ENCODE measurements around the gene GREB1. TPM values are rescaled to one million over a fixed set of nuclear protein-coding genes. Genes with fewer than 3 reads are reported as not detected.

GREB1 gene
- total and polyA plus RNA-seq, 2 of the 4 experiments (the other 2 are of a cell fraction): 0.05 TPM; not detected in 1

DNA sequence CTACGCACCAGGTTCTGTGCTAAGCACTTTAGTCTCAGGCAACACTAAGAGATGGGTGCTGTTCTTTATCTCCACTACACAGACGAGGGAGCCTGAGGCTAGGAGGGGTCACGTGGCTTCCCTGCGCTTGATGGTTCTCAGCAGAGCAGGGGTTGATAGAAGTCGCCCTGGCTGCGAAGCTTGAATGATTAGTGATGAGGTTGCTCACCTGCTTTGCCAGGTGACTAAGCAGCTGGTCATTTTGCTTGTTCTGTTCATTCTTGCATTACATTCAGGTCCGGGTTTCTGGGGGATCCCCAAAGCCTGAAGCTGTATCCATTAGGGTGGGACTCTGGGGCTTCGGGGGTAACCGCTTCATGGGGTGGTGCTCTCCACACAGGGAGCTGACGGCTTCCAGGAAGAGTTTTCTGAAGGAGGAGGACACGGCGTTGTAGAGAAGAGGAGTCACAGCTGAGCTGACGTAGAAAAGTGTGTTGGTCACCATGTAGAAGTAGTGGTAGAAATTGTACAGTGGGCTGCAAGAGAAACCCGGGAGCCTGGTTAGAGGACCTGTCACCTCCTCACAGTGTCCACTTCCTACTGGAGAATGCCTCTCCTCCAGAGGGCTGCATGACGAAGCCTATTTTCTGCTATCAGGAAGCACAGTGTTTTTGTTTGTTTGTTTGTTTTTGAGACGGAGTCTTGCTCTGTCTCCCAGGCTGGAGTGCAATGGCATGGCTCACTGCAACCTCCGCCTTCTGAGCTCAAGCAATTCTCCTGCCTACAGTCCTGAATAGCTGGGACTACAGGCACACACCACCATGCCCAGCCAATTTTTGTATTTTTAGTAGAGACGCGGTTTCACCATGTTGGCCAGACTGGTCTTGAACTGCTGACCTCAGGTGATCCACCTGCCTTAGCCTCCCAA lies 124.6 kb downstream of the GREB1 start:
- POLR2A ChIA-PET (ENCODE audit: unreplicated experiment): no interaction called here
- no peak overlapping the region for H2BK20ac ChIP-seq (ENCODE audit: low read depth, low read length)
- no peak overlapping the region for H4K8ac ChIP-seq (ENCODE audit: low read depth in 2 of 2, low read length in 2 of 2)
- H3K14ac ChIP-seq (replicated peaks; ENCODE audit: low read depth, low read length): no peak overlapping the region
- H2AFZ ChIP-seq (replicated peaks; ENCODE audit: low read length, poor library complexity): no peak overlapping the region
- H3K27me3 ChIP-seq (ENCODE audit: control insufficient read depth, insufficient read depth, low read length): peaks cover 48% of the 10 kb centered on the region
- no peaks in the 10 kb centered on the region for H4K20me1 ChIP-seq (ENCODE audit: insufficient read depth, low read length)
- H3K9me3 ChIP-seq (ENCODE audit: control insufficient read depth, insufficient read depth, low read length): peaks cover 3% of the 10 kb centered on the region; the same call in 1 of the 2 replicates
- BruUV-seq (replicated peaks): no TSS peak
- no peak overlapping the region for H2BK15ac ChIP-seq (ENCODE audit: low read depth, low read length)
- no peak overlapping the region for H3K23ac ChIP-seq (ENCODE audit: low read depth, low read length)
- 60% methylated on average over 2 of the region's 19 CpGs; no CpG with 5 or more reads in 1 of the 2 experiments for WGBS, 2 experiments (ENCODE audit: extremely low coverage in 2 of 2, insufficient read length in 1 of 2)
- H2AK9ac ChIP-seq (replicated peaks; ENCODE audit: low read depth, low read length, poor library complexity): no peak overlapping the region
- H3K4me1 ChIP-seq (ENCODE audit: control insufficient read depth, insufficient read depth, low read length): peaks cover 3% of the 10 kb centered on the region; the same call in 1 of the 2 replicates
- no peaks in the 10 kb centered on the region for H3K36me3 ChIP-seq (ENCODE audit: control insufficient read depth, insufficient read depth, low read length)
- H3K18ac ChIP-seq (ENCODE audit: low read depth, low read length): no peak overlapping the region
- H3K4me2 ChIP-seq (ENCODE audit: low read depth, low read length): no peak overlapping the region
- no peak overlapping the region for H2BK120ac ChIP-seq (ENCODE audit: low read depth, low read length)
- TF ChIP-seq CEBPB (IDR thresholded peaks at IDR 0.05; ENCODE audit: low read depth, low read length) (no peak), RFX5 (IDR thresholded peaks at IDR 0.05; ENCODE audit: low read depth, low read length) (no peak), NFE2L2 (IDR thresholded peaks at IDR 0.05; ENCODE audit: low read depth, low read length) (no peak), SMC3 (IDR thresholded peaks at IDR 0.05; ENCODE audit: low read depth, low read length) (no peak), MAFK (IDR thresholded peaks at IDR 0.05; ENCODE audit: low read depth, low read length) (no peak), RAD21 (IDR thresholded peaks at IDR 0.05; ENCODE audit: low read length) (no peak), MAZ (IDR thresholded peaks at IDR 0.05; ENCODE audit: borderline replicate concordance, low read depth, low read length) (no peak)
- TF ChIP-seq, protein P1, sequence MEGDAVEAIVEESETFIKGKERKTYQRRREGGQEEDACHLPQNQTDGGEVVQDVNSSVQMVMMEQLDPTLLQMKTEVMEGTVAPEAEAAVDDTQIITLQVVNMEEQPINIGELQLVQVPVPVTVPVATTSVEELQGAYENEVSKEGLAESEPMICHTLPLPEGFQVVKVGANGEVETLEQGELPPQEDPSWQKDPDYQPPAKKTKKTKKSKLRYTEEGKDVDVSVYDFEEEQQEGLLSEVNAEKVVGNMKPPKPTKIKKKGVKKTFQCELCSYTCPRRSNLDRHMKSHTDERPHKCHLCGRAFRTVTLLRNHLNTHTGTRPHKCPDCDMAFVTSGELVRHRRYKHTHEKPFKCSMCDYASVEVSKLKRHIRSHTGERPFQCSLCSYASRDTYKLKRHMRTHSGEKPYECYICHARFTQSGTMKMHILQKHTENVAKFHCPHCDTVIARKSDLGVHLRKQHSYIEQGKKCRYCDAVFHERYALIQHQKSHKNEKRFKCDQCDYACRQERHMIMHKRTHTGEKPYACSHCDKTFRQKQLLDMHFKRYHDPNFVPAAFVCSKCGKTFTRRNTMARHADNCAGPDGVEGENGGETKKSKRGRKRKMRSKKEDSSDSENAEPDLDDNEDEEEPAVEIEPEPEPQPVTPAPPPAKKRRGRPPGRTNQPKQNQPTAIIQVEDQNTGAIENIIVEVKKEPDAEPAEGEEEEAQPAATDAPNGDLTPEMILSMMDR (conservative IDR thresholded peaks at IDR 0.05; ENCODE audit: low read depth, low read length): no peak
- TF ChIP-seq, protein P2, sequence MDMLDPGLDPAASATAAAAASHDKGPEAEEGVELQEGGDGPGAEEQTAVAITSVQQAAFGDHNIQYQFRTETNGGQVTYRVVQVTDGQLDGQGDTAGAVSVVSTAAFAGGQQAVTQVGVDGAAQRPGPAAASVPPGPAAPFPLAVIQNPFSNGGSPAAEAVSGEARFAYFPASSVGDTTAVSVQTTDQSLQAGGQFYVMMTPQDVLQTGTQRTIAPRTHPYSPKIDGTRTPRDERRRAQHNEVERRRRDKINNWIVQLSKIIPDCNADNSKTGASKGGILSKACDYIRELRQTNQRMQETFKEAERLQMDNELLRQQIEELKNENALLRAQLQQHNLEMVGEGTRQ (IDR thresholded peaks at IDR 0.05; ENCODE audit: low read depth, low read length): no peak
- H3K4ac ChIP-seq (ENCODE audit: low read depth, low read length): no peak overlapping the region
- no peak overlapping the region for H2BK5ac ChIP-seq (ENCODE audit: low read depth, low read length, poor library complexity, severe bottlenecking)
- H3K79me1 ChIP-seq (ENCODE audit: low read depth in 1 of 2, low read length in 2 of 2): no peaks in the 10 kb centered on the region
- no peak overlapping the region for H4K5ac ChIP-seq (ENCODE audit: low read depth, low read length)
- intact Hi-C loops (cut with micrococcal nuclease) (no loop called here), in situ Hi-C loops (cut with MboI; ENCODE audit: low sequenced_read_pairs) (no loop called here), dilution Hi-C loops (cut with HindIII; ENCODE audit: low sequenced_read_pairs, unreplicated experiment) (no loop called here)
- H3K27ac ChIP-seq (ENCODE audit: insufficient read depth, low read length): no peak overlapping the region
- DNase-seq (no peak), ATAC-seq (ENCODE audit: low read depth) (no peak)
- no peak overlapping the region for H4K91ac ChIP-seq (ENCODE audit: insufficient read depth, low read depth, low read length)
- no peak overlapping the region for H2AK5ac ChIP-seq (ENCODE audit: low read depth, low read length)
- CTCF ChIA-PET: no interaction called here
- no peak overlapping the region for H3K9ac ChIP-seq (ENCODE audit: low read depth, low read length)
- no peak overlapping the region for H3K4me3 ChIP-seq (ENCODE audit: insufficient read depth, low read depth, low read length)
- no peaks in the 10 kb centered on the region for H3K9me1 ChIP-seq (ENCODE audit: insufficient read depth, low read length)
- H3K56ac ChIP-seq (ENCODE audit: extremely low read depth, insufficient read depth, low read length): no peak overlapping the region

All from IMR-90 (cell line).